Mesothelial cell of epicardium (in vitro differentiated cells): ENCODE data around the gene LINC00632. TPM values are rescaled to one million over a fixed set of nuclear protein-coding genes. Genes with fewer than 3 reads are reported as not detected.

ENCODE experiments used
- DNase-seq, 2 experiments: peaks; one replicate each; pipeline ENCODE4 v3.0.0; 2021; ENCODE audit warnings: low spot score in 2 of 2; ENCODE audit not compliant: unreplicated experiment in 2 of 2
- H3K27ac Mint-ChIP-seq: 2 replicates; pipeline ENCODE4 v1.8.0; 2021; ENCODE audit warnings: mixed read lengths
- H3K27me3 Mint-ChIP-seq: 2 replicates; pipeline ENCODE4 v1.8.0; 2021; ENCODE audit warnings: low read depth, mixed read lengths
- H3K36me3 Mint-ChIP-seq: 2 replicates; pipeline ENCODE4 v1.8.0; 2021; ENCODE audit warnings: mixed read lengths
- H3K4me1 Mint-ChIP-seq: 2 replicates; pipeline ENCODE4 v1.8.0; 2021; ENCODE audit warnings: mixed read lengths
- H3K4me3 Mint-ChIP-seq: 2 replicates; pipeline ENCODE4 v1.8.0; 2021; ENCODE audit warnings: mild to moderate bottlenecking, moderate library complexity, mixed read lengths
- H3K9me3 Mint-ChIP-seq: 2 replicates; pipeline ENCODE4 v1.8.0; 2021; ENCODE audit warnings: mixed read lengths
- CTCF ChIP-seq: fragments of 200-600 bp; sonication (generic); IDR thresholded peaks from one replicate; pipeline ENCODE4 v1.5.0; 2021; ENCODE audit warnings: antibody characterized with exemption; ENCODE audit not compliant: unreplicated experiment
- total RNA-seq: library from RNA; stranded (reverse); gene quantifications from 3 replicates; pipeline ENCODE4 v1.2.1, GENCODE V29; 2021

Gene LINC00632
- total RNA-seq, 1 donor from 2014 or later: 283 TPM

- peaks cover 17% of the 10 kb centered on the region for H3K4me1 Mint-ChIP-seq
- no peak overlapping the region for H3K4me3 Mint-ChIP-seq
- no peak for TF ChIP-seq CTCF
- DNase-seq: no peak
- H3K27me3 Mint-ChIP-seq: no peaks in the 10 kb centered on the region
- no peaks in the 10 kb centered on the region for H3K36me3 Mint-ChIP-seq
- no peak overlapping the region for H3K27ac Mint-ChIP-seq
- H3K9me3 Mint-ChIP-seq: peaks cover 6% of the 10 kb centered on the region
Observed at GRCh38 chrX:140715787-140716186, 6.2 kb downstream of the LINC00632 start.

GRCh38 chrX:140723121-140723715 is 13.7 kb downstream of the LINC00632 start:
- Mint-ChIP-seq H3K27me3 (no peaks in the 10 kb centered on the region), H3K27ac (no peak overlapping the region), H3K4me3 (no peak overlapping the region), H3K4me1 (no peaks in the 10 kb centered on the region), H3K36me3 (no peaks in the 10 kb centered on the region), H3K9me3 (peaks cover 6% of the 10 kb centered on the region)
- no peak for TF ChIP-seq CTCF
- DNase-seq: no peak

- no peak for TF ChIP-seq CTCF
- Mint-ChIP-seq H3K27me3 (no peaks in the 10 kb centered on the region), H3K4me1 (no peaks in the 10 kb centered on the region), H3K9me3 (no peaks in the 10 kb centered on the region), H3K36me3 (no peaks in the 10 kb centered on the region), H3K27ac (no peak overlapping the region), H3K4me3 (no peak overlapping the region)
- DNase-seq: no peak
Observed at GRCh38 chrX:140724309-140724708, 14.8 kb downstream of the LINC00632 start.

- no peak for TF ChIP-seq CTCF
Observed at GRCh38 chrX:140724736-140725135, 15.2 kb downstream of the LINC00632 start.

GRCh38 chrX:140725500-140725899 is 15.9 kb downstream of the LINC00632 start:
- no peaks in the 10 kb centered on the region for H3K4me1 Mint-ChIP-seq
- H3K4me3 Mint-ChIP-seq: no peak overlapping the region
- H3K9me3 Mint-ChIP-seq: no peaks in the 10 kb centered on the region
- no peaks in the 10 kb centered on the region for H3K36me3 Mint-ChIP-seq
- H3K27ac Mint-ChIP-seq: no peak overlapping the region
- no peaks in the 10 kb centered on the region for H3K27me3 Mint-ChIP-seq
- no peak for DNase-seq
- TF ChIP-seq CTCF: no peak

More at GRCh38 chrX:140724736-140725135, 15.2 kb downstream of the LINC00632 start:
- DNase-seq: no peak
- Mint-ChIP-seq H3K4me1 (no peaks in the 10 kb centered on the region), H3K27me3 (no peaks in the 10 kb centered on the region), H3K36me3 (no peaks in the 10 kb centered on the region), H3K4me3 (no peak overlapping the region), H3K27ac (no peak overlapping the region), H3K9me3 (no peaks in the 10 kb centered on the region)
